GM21423 (cell line): ENCODE data around the gene ABHD17A.
A peak's percentile ranks its signal among the peaks of the same experiment; 100 is the strongest.

Source experiments
- ATAC-seq: cut with Tn5 transposase; IDR thresholded peaks from one replicate; pipeline ENCODE4 v1.9.1; 2021; ENCODE audit warnings: mild to moderate bottlenecking, moderate library complexity; ENCODE audit not compliant: unreplicated experiment

ABHD17A gene

GRCh38 chr19:1865172-1866010 is 19.9 kb downstream of the ABHD17A start:
- ATAC-seq = no peak

GRCh38 chr19:1864480-1865171 is 20.7 kb downstream of the ABHD17A start:
- peak; percentile 28 for ATAC-seq

- ATAC-seq = peak; percentile 48
Measured at GRCh38 chr19:1863638-1864479, 21.4 kb downstream of the ABHD17A start.

GRCh38 chr19:1863328-1863637 is 22.0 kb downstream of the ABHD17A start, which contains the start of gene KLF16:
Gene KLF16, minus strand, starts transcription at chr19:1863579. Its CDS starts 82 bp downstream, at chr19:1863497.
- ATAC-seq = no peak

GRCh38 chr19:1862424-1863327 is 22.6 kb downstream of the ABHD17A start:
- no peak for ATAC-seq

- ATAC-seq = no peak
Measured at GRCh38 chr19:1862068-1862423, 23.2 kb downstream of the ABHD17A start.

GRCh38 chr19:1861599-1862031 is 23.7 kb downstream of the ABHD17A start:
- ATAC-seq = no peak

- no peak for ATAC-seq
Measured at GRCh38 chr19:1860821-1861598, 24.3 kb downstream of the ABHD17A start.

- no peak for ATAC-seq
Measured at GRCh38 chr19:1860042-1860775, 25.1 kb downstream of the ABHD17A start.

GRCh38 chr19:1859331-1859781 is 25.9 kb downstream of the ABHD17A start:
- ATAC-seq = no peak

GRCh38 chr19:1858412-1859081 is 26.7 kb downstream of the ABHD17A start:
- no peak for ATAC-seq

- no peak for ATAC-seq
Measured at GRCh38 chr19:1857648-1858326, 27.5 kb downstream of the ABHD17A start.

GRCh38 chr19:1856698-1857603 is 28.3 kb downstream of the ABHD17A start:
- no peak for ATAC-seq

GRCh38 chr19:1856345-1856697 is 29.0 kb downstream of the ABHD17A start:
- no peak for ATAC-seq

- ATAC-seq = no peak
Measured at GRCh38 chr19:1855828-1856255, 29.5 kb downstream of the ABHD17A start.

- ATAC-seq = peak; percentile 49
Measured at GRCh38 chr19:1855040-1855827, 30.1 kb downstream of the ABHD17A start.
